ENCODE results near the gene TMEM187.
A peak's percentile ranks its signal among the peaks of the same experiment; 100 is the strongest.
"Not testable (repeated sequence)": the region's sequence is repeated elsewhere in the genome, so short reads cannot be mapped to it uniquely, and the experiment has no call there.

Gene TMEM187

DNA sequence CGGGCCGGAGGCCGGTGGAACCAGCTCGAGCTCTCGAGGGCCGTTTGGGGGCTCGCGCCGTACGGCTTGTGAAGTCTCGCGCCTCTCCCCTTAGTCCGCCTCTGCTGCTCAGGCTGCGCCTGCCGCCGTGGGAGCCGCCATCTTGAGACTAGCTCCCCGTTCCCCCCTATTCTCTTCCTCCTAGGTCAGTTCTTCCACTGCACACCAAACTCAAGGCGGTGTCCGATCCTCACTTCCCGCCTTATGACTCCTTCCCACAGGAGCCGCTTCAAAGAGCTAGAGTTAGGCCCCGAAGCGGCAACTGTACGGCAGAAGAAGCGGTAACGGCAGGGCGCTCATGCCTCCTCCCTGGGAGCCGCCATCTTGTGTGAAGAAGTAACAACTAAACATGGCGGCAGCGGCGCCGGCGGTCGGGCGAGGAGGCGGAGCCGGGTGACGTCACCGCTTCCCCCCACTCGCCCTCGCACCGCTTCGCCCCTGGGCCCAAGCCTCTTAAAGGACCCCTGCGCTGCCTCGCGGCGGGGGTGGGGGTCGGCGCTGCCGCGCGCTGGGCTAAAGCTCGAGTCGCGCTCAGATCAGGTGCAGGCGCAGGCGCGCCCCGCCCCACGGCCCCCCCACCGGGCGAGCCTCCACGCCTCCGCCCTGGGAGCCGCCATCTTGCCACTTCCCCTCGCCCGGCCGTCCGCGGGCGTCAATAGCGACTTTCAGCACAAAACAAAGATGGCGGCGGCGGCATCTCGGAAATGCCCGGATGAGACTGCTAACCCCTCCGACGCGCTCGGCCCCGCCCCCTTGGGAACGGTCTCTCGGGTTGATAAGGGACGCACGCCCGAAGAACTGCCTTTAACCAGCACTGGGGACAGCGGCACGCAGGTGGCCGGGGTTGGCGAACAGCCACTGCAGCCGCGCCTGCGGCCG, 845 bp upstream of the TMEM187 start, which contains the start of gene HCFC1:
HCFC1 (minus strand) TSS at position 369 of the 918 bp plus-strand sequence. CDS start 978 bp downstream, outside the sequence.
- DNase-seq (ENCODE audit: low spot score): peak; percentile 88

DNA sequence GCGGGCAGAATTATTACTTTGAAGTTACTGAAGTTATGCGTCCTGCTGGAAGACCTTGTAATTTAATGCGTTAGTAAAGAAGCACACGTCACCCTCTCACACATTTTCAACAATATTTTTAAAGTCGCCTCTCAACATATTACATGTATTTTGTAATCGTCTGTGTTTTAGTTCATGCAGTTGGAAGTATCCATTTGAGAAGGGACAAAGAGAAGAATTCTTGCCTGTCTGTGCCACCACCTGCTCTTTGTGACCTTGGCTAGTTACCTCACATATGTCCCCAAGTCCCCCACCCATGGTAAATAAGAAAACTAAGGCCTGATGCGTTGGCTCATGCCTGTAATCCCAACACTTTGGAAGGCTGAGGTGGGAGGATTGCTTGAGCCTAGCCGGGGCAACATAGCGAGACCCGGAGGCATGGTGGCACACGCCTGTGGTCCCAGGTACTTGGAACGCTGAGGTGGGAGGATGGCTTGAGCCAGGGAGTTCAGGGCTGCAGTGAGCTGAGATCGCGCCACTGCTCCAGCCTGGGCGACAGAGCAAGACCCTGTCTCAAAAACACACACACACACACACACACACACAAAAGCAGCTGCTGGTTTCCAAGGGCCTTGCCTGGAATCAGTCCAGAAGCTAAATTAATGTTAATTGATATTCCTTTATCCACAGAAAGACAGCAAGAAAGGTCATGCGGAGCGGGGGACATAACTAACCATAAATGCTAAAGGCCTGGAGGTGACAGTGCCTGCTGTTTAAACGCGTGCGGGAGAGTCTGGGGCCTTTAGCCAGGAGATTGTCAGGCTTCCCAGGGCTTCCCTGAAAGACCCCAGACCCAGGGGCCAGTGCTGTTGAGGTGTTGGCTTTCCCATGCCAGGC, 811 bp downstream of the TMEM187 start:
- no peak for DNase-seq (ENCODE audit: low spot score)

- no peak for DNase-seq (ENCODE audit: low spot score)
Measured at GRCh38 chrX:153974003-153974725, 1.6 kb downstream of the TMEM187 start.

GRCh38 chrX:153974726-153975286, 2.3 kb downstream of the TMEM187 start:
- DNase-seq (ENCODE audit: low spot score): no peak

GRCh38 chrX:153980394-153980793, 7.8 kb downstream of the TMEM187 start:
- DNase-seq (ENCODE audit: low spot score): not testable (repeated sequence)

- DNase-seq (ENCODE audit: low spot score): no peak
Measured at GRCh38 chrX:153981231-153981630, 8.7 kb downstream of the TMEM187 start.

GRCh38 chrX:153981771-153982533, 9.4 kb downstream of the TMEM187 start:
- no peak for DNase-seq (ENCODE audit: low spot score)

- DNase-seq (ENCODE audit: low spot score): no peak
Measured at GRCh38 chrX:153983321-153983801, 10.8 kb downstream of the TMEM187 start.

DNA sequence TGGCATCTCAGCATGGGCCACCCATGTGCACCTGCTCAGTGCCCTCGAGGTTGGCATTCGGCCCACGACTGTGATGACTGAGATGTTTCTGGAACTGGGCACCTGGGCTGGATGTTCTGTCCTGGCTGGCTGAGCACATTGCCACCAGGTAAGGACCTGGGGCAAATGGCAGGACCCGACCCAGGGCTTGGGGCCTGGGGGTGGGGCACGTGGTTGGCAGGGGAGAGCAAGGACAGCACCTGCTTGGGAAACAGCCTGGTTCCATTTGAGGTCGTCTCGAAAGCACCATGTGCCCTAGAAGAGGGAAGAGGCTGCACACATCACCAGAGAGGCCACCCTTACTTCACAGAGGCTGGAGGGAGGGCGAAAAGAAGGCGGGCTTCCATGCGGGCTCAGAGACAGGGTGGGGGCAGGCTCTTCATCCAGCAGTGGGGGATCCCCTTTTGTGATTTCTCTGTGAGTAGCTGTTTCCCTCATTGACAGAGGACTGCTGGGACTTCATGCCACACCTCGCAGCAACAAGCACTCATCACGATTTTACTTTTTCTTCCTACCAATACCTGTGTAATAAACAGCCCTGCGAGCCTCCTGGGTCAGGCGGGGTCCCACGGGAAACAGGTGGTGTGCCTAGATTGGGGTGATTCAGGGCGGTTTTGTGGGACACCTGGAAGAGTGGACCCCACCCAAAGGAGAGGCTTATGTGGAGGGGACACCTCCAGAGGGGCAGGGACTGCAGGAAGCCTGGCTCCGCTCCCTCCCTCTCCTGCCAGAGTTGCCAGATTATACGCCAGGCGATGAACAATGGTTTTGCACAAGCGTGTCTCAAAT, 12.0 kb downstream of the TMEM187 start:
- no peak for DNase-seq (ENCODE audit: low spot score)

GRCh38 chrX:153988493-153988892, 15.9 kb downstream of the TMEM187 start:
- DNase-seq (ENCODE audit: low spot score): no peak

- DNase-seq (ENCODE audit: low spot score): no peak
Measured at GRCh38 chrX:153989973-153990655, 17.6 kb downstream of the TMEM187 start.

DNA sequence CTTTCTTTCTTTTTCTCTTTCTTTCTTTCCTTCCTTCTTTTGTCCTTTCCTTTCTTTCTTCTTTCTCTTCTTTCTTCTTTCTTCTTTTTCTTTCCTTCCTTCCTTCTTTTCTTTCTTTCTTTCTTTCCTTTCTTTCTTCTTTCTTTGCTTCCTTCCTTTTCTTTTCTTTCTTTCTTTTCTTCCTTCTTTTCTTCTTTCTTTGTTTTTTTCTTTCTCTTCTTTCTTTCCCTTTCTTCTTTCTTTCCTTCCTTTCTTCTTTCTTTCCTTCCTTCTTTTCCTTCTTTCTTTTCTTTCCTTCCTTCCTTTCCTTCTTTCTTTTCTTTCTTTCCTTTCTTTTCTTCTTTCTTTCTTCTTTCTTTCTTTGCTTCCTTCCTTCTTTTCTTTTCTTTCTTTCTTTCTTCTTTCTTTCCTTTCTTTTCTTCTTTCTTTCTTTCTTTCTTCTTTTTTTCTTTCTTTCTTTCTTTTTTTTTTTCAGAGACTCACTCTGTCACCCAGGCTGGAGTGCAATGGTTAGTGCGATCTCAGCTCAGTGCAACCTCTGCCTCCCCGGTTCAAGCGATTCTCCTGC, 18.5 kb downstream of the TMEM187 start:
- DNase-seq (ENCODE audit: low spot score): no peak

- no peak for DNase-seq (ENCODE audit: low spot score)
Measured at GRCh38 chrX:153992180-153992579, 19.6 kb downstream of the TMEM187 start.

- DNase-seq (ENCODE audit: low spot score): no peak
Measured at GRCh38 chrX:153993079-153993478, 20.5 kb downstream of the TMEM187 start.

DNA sequence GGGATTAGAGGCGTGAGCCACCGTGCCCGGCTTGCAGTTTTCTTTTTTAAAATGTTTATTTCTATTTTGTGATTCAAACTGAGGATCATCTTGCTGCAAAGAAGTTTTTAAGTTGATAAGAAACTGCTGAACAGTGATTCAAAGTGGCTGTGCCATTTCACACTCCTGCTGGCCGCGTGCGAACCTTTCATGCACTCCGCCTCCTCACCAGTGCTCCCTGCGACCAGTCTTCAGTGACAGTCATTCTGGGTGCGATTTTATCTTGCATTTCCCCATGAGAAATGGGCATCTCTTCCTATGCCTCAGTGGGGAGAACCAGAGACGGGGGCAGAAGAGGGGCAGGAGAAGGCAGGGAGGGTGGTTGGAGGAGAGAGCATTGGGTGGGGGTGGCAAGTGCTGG, 21.4 kb downstream of the TMEM187 start:
- no peak for DNase-seq (ENCODE audit: low spot score)

DNA sequence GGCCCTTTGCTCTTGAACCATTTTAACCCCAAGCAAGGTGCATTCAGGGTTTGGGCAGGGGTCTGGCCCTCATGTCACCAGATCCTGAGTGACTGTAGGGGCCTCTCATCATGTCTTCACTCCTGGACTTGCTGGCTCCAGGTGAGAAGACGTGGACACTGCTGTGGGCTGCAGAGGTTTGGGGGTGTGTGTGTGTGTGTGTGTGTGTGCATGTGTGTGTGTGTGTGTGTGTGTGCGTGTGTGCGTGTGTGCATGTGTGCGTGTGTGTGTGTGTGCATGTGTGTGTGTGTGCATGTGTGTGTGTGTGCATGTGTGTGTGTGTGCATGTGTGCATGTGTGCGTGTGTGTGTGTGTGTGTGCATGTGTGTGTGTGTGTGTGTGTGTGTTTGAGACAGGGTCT, 21.8 kb downstream of the TMEM187 start:
- DNase-seq (ENCODE audit: low spot score): not testable (repeated sequence)

DNA sequence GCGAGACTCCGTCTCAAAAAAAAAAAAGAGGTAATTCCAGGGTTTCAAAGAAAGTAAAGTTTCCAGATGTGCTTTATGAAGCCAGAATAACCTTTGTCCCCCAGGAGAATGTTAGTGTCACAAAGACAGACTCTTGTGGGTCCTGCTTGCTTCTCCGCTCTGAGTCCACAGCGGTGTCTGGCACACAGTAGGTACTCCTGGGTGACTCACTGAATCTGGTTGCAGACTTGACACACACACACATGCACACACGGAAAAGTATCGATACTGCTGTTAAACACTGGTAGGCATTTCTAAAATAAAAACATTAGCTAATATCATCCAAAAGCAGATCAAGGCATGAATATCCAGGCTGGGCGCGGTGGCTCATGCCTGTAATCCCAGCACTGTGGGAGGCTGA, 22.9 kb downstream of the TMEM187 start:
- no peak for DNase-seq (ENCODE audit: low spot score)

DNA sequence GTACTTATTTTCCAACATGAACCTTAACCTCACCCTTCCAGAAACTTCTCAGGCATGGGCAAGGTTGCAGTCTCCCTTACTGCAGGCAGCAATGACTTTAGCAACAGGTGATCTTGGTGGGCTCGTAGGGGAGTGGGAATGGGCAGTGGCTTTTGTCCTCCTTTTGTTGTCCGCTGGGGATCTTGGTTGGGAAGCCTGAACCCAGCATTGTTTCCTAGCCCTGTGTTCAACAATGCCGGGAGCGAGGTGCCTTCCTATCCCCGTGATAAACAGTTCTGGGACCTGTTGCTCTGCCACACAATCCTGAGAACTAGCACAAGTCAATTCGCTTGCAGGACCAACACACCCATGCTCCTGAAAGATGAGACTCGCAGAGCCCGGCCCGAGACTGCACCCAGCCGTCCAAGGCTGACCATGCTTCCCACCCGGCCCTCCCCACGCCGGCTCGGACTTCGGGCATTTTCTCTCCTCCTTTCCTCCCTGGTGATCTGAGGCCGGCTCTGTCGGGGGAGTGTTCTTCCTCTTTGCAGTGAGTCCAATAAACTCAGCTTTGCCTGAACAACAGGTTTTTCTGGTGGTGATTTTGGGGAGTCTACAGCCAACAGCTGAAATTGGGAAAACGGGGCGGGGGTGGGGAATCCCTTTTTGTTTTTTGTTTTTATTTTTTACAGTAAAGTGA, 26.9 kb downstream of the TMEM187 start:
- no peak for DNase-seq (ENCODE audit: low spot score)

Data from AG08396 (cell line).